GM10248 (cell line): ENCODE results near the gene LHFPL6.

ENCODE experiments used
- CTCF ChIA-PET: fragments of 300-600 bp; sonication (Branson Sonifier 250); formaldehyde crosslinking; extraction: SDS; loops from one replicate; lab custom pipeline; 2021; ENCODE audit warnings: antibody characterized with exemption; lab: Yijun Ruan, JAX
- POLR2A ChIA-PET: fragments of 350-650 bp; sonication (Branson Sonifier 250); formaldehyde crosslinking; extraction: SDS; loops from one replicate; lab custom pipeline; 2020; ENCODE audit warnings: antibody characterized with exemption; lab: Yijun Ruan, JAX
- DNase-seq: peaks from one replicate; pipeline ENCODE4 v3.0.0; 2012; ENCODE audit errors: extremely low spot score
- CTCF ChIP-seq: IDR thresholded peaks from 2 replicates; pipeline ENCODE4 v1.5.1; 2012; ENCODE audit warnings: mild to moderate bottlenecking, low read depth; ENCODE audit errors: extremely low read depth, missing control alignments, control extremely low read depth

Gene LHFPL6

DNA sequence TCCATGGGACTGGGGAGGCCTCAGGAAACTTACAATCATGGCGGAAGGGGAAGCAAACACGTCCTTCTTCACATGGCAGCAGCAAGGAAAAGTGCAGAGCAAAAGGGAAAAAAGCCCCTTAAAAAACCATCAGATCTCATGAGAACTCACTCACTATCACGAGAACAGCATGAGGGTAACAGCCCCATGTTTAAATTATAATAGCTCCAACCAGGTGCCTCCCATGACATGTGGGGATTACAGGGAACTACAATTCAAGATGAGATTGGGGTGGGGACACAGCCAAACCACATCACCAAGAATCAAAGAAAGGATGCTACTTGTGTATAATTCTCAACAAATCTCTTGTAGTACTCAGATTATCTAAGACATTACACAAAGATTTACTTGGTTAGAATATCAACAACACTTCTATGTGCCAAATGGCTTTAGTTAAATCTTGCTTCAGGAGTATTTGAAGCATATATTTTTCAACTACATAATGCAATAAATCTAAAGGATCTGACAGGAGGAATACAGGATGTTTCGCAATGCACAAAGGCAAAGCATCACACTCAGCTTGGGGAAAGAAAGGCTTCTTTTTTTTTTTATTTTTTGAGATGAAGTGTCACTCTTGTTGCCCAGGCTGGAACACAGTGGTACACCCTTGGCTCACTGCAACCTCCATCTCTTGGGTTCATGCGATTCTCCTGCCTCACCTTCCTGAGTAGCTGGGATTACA lies 180.0 kb downstream of the LHFPL6 start:
- CTCF ChIA-PET = interaction anchor here (1.2 kb wide), 1 partner anchor 19 kb away, joined by 4 read pairs; no protein-coding TSS in a partner anchor
- POLR2A ChIA-PET = no interaction called here
- DNase-seq = no peak
- TF ChIP-seq CTCF = no peak

GRCh38 chr13:39419876-39420275 lies 183.1 kb downstream of the LHFPL6 start:
- ChIA-PET POLR2A (no interaction called here), CTCF (no interaction called here)
- no peak for TF ChIP-seq CTCF
- DNase-seq = no peak

- POLR2A ChIA-PET = no interaction called here
Measured at GRCh38 chr13:39419068-39419467, 183.9 kb downstream of the LHFPL6 start.

DNA sequence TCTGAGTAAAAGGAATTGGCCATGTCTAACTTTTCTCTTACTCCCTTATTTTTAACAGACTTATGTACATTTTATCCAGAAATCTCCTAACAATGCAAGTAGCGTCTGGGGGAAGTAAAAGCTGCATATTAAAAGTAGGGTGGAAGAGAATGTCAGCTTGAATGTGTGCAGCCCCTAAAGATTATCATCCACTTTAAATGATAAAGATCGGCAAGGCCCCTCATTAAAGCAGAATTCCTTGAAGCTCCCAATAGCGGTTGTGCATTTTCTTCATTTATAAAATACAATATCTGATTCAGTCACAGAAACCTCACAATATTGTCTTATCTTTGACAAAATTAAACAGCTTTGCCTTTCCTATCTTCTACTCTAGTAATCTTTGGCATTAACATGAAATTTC lies 184.6 kb downstream of the LHFPL6 start:
- ChIA-PET CTCF (interaction anchor here (0.7 to 3.5 kb wide), 5 partner anchors 13 to 197 kb away, joined by 3 to 10 read pairs (median 6); no protein-coding TSS in a partner anchor), POLR2A (no interaction called here)
- TF ChIP-seq CTCF = no peak
- no peak for DNase-seq

More at GRCh38 chr13:39419068-39419467, 183.9 kb downstream of the LHFPL6 start:
- CTCF ChIA-PET = interaction anchor here (1.1 to 3.5 kb wide), 4 partner anchors 14 to 197 kb away, joined by 4 to 10 read pairs (median 7); no protein-coding TSS in a partner anchor
- no peak for DNase-seq
- no peak for TF ChIP-seq CTCF

DNA sequence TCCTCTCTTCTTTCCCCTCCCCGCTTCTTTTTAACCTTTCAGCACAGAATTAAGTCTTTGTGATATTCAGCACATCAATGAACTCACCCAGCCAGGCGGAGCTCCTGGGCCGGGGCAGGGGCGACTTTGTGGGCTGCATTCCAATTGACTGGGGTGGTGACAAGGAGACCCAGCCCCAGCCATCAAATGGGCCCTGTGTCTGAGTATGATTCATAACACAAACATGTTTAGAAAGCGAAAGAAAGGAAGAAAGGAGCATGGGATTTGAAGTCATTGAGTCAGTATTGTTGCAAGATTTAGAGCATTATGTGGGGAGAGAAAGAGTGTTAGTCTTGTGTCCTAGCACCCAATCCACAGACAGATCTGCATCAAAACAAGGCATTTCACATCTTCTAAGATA lies 185.3 kb downstream of the LHFPL6 start:
- ChIA-PET CTCF (interaction anchor here (3.1 to 3.5 kb wide), 2 partner anchors 12 to 195 kb away, joined by 8 to 10 read pairs; no protein-coding TSS in a partner anchor), POLR2A (no interaction called here)
- DNase-seq = no peak
- TF ChIP-seq CTCF = no peak

GRCh38 chr13:39417131-39417530 lies 185.9 kb downstream of the LHFPL6 start:
- no peak for DNase-seq
- CTCF ChIA-PET = interaction anchor here (3.1 to 3.5 kb wide), 2 partner anchors 12 to 195 kb away, joined by 8 to 10 read pairs; no protein-coding TSS in a partner anchor
- no peak for TF ChIP-seq CTCF
- POLR2A ChIA-PET = no interaction called here
